ENCODE results near the gene GIT2.
A peak's percentile ranks its signal among the peaks of the same experiment; 100 is the strongest.

DNA sequence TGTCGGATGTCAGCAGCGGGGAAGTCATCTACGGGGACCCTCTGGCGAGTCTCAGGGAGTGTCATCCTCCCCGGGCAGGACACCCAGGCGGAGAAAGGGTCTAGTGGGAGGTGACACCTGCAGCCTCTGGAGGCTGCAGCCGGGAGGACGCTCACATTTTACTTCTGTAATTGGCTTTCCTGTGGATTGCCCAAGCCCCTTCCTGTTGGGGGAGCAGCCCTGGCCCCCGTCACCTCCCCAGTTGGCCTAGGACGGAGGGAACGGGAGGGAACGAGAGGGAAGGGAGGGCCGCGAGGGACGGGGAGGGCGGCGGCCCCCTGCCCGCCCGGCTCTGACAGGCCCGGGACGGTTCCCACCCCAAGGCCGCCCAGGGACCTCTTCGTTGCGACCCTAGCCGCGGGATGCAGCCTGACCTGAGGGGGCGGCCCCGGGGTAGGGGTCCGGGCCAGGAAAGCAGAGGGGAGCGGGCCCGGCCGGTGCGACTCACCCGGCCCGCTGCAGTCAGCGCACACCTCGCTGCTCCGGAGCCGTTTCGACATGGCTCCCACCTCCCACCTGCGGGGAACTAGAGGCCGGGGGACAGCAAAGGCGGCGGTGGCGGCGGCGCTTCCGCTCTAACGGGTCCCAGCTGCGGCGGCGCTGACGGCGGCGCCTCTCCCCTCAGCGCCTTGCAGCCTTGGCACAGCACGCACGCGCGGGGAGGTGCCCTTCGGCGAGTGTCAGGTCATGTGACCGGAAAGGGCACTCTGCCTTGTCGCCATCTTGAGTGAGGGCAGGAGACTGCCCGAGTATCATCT lies at the start of gene GIT2:
- TF ChIP-seq, protein P1, sequence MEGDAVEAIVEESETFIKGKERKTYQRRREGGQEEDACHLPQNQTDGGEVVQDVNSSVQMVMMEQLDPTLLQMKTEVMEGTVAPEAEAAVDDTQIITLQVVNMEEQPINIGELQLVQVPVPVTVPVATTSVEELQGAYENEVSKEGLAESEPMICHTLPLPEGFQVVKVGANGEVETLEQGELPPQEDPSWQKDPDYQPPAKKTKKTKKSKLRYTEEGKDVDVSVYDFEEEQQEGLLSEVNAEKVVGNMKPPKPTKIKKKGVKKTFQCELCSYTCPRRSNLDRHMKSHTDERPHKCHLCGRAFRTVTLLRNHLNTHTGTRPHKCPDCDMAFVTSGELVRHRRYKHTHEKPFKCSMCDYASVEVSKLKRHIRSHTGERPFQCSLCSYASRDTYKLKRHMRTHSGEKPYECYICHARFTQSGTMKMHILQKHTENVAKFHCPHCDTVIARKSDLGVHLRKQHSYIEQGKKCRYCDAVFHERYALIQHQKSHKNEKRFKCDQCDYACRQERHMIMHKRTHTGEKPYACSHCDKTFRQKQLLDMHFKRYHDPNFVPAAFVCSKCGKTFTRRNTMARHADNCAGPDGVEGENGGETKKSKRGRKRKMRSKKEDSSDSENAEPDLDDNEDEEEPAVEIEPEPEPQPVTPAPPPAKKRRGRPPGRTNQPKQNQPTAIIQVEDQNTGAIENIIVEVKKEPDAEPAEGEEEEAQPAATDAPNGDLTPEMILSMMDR (IDR thresholded peaks at IDR 0.05 in 2 of 3, conservative IDR thresholded peaks at IDR 0.05 in 1 of 3; ENCODE audit: control insufficient read depth in 2 of 3, extremely low read depth in 1 of 3, insufficient read depth in 1 of 3, low read depth in 3 of 3, low read length in 3 of 3), result no peak
- no peak for TF ChIP-seq HDAC2 (IDR thresholded peaks at IDR 0.05)
- 0 out of 2 replicates have a peak, but pooled peaks have one; percentile 6 for TF ChIP-seq BCL11A (IDR thresholded peaks at IDR 0.05; ENCODE audit: low read depth, low read length)
- no peak for TF ChIP-seq SUPT20H (IDR thresholded peaks at IDR 0.05; ENCODE audit: borderline replicate concordance, control insufficient read depth, low read depth, low read length)
- TF ChIP-seq FOXK2 (IDR thresholded peaks at IDR 0.05), result no peak
